Liver (tissue), 9 donors: ENCODE measurements around the gene C3orf22. TPM values are rescaled to one million over a fixed set of nuclear protein-coding genes. Genes with fewer than 3 reads are reported as not detected.
A peak's percentile ranks its signal among the peaks of the same experiment; 100 is the strongest.

Source experiments
- DNase-seq: peaks from one replicate; pipeline ENCODE4 v3.0.0-alpha.2; 2017; ENCODE audit warnings: low spot score
- H3K27ac ChIP-seq, 2 donors: one replicate each; pipeline ENCODE4 v1.7.0; 2013; ENCODE audit warnings: inconsistent platforms in 2 of 2, low read length in 2 of 2, control low read depth in 1 of 2, low read depth in 1 of 2, mild to moderate bottlenecking in 1 of 2
- H3K27me3 ChIP-seq, 4 donors: one replicate each; pipeline versions ENCODE4 v1.6.1 to v1.7.0; 2013; ENCODE audit warnings: low read length in 3 of 4, inconsistent platforms in 1 of 4, mild to moderate bottlenecking in 1 of 4, moderate library complexity in 1 of 4; ENCODE audit not compliant: control insufficient read depth in 4 of 4, insufficient read depth in 4 of 4
- H3K36me3 ChIP-seq, 4 donors: one replicate each; pipeline versions ENCODE4 v1.6.1 to v1.7.0; 2013; ENCODE audit warnings: low read length in 3 of 4, mild to moderate bottlenecking in 3 of 4, low read depth in 1 of 4, moderate library complexity in 1 of 4; ENCODE audit not compliant: control insufficient read depth in 4 of 4, insufficient read depth in 3 of 4
- H3K4me1 ChIP-seq, 4 donors: one replicate each; pipeline versions ENCODE4 v1.6.1 to v1.7.0; 2013; ENCODE audit warnings: low read length in 3 of 4, mild to moderate bottlenecking in 3 of 4, moderate library complexity in 1 of 4; ENCODE audit not compliant: control insufficient read depth in 4 of 4, insufficient read depth in 4 of 4
- H3K4me3 ChIP-seq, 3 donors: one replicate each; pipeline versions ENCODE4 v1.6.1 to v1.7.0; 2013; ENCODE audit warnings: low read length in 3 of 3, control low read depth in 1 of 3, low read depth in 1 of 3, mild to moderate bottlenecking in 1 of 3
- H3K9ac ChIP-seq, 2 donors: one replicate each; pipeline ENCODE4 v1.7.0; 2013; ENCODE audit warnings: low read length in 2 of 2, mild to moderate bottlenecking in 2 of 2, moderate library complexity in 2 of 2, control low read depth in 1 of 2, low read depth in 1 of 2
- H3K9me3 ChIP-seq, 4 donors: one replicate each; pipeline versions ENCODE4 v1.6.1 to v1.7.0; 2013; ENCODE audit warnings: low read length in 3 of 4; ENCODE audit not compliant: control insufficient read depth in 4 of 4
- ATF3 ChIP-seq: IDR thresholded peaks from 2 replicates; pipeline ENCODE4 v1.6.1; 2016; ENCODE audit warnings: antibody characterized with exemption
- FOXA1 ChIP-seq: IDR thresholded peaks from 2 replicates; pipeline ENCODE4 v1.6.1; 2016; ENCODE audit warnings: antibody characterized with exemption
- FOXA2 ChIP-seq: IDR thresholded peaks from 2 replicates; pipeline ENCODE4 v1.6.1; 2016; ENCODE audit warnings: antibody characterized with exemption
- HNF4G ChIP-seq: IDR thresholded peaks from 2 replicates; pipeline ENCODE4 v1.6.1; 2016; ENCODE audit warnings: antibody characterized with exemption
- MAX ChIP-seq: IDR thresholded peaks from 2 replicates; pipeline ENCODE4 v1.6.1; 2016; ENCODE audit warnings: antibody characterized with exemption
- NR2F2 ChIP-seq: IDR thresholded peaks from 2 replicates; pipeline ENCODE4 v1.6.1; 2016; ENCODE audit warnings: antibody characterized with exemption
- RAD21 ChIP-seq, 2 donors: IDR thresholded peaks; 2 replicates each; pipeline ENCODE4 v1.6.1; 2016; ENCODE audit warnings: antibody characterized with exemption in 2 of 2, mild to moderate bottlenecking in 2 of 2
- REST ChIP-seq: IDR thresholded peaks from 2 replicates; pipeline ENCODE4 v1.6.1; 2016; ENCODE audit warnings: antibody characterized with exemption, mild to moderate bottlenecking
- RXRA ChIP-seq, 2 donors: IDR thresholded peaks; 2 replicates each; pipeline ENCODE4 v1.6.1; 2017 to 2018; ENCODE audit warnings: antibody characterized with exemption in 2 of 2, mild to moderate bottlenecking in 1 of 2
- SP1 ChIP-seq: IDR thresholded peaks from 2 replicates; pipeline ENCODE4 v1.6.1; 2018; ENCODE audit warnings: antibody characterized with exemption, mild to moderate bottlenecking
- TAF1 ChIP-seq: conservative IDR thresholded peaks from 2 replicates; pipeline ENCODE4 v1.6.1; 2016; ENCODE audit warnings: antibody characterized with exemption, mild to moderate bottlenecking
- ZBTB33 ChIP-seq: IDR thresholded peaks from 2 replicates; pipeline ENCODE4 v1.6.1; 2016; ENCODE audit warnings: antibody characterized with exemption
- whole genome bisulfite sequencing: extraction: QIAGEN DNeasy Blood & Tissue Kit; methylation state at CpG from one replicate; pipeline ENCODE4 v1.1.7; 2013; 5-methylcytosine and 5-hydroxymethylcytosine counted together
- polyA plus RNA-seq, 2 donors: library from polyadenylated mRNA; stranded (reverse) in 1 of 2; unstranded in 1 of 2; fragments of 200-250 nt in 1 of 2; fragments of >200 nt in 1 of 2; fragmentation: Nextera tagmentation in 1 of 2; extraction: Ambion mirVana in 1 of 2; gene quantifications; one replicate each; pipeline versions ENCODE4 v1.2.1 to v1.2.3, GENCODE V29; 2013 to 2015
- total RNA-seq, 2 donors: library from RNA; depleted of rRNA; stranded (reverse); fragments of >200 nt; gene quantifications; one replicate each; pipeline ENCODE4 v1.2.3, GENCODE V29; 2014
- donor health status: healthy.
- donor health status: healthy.
- donor health status: healthy.
- donor health status: healthy.
- donor health status: healthy.

Gene C3orf22
- total and polyA plus RNA-seq, 4 donors: not detected

GRCh38 chr3:126567696-126568438 is 9.1 kb upstream of the C3orf22 start (continued):
- TF ChIP-seq ATF3 (no peak), MAX (no peak), RAD21 (IDR thresholded peaks at IDR 0.05) (peak; percentile 71 to 75)

- Histone ChIP-seq H3K4me3 (no peak overlapping the region), H3K4me1 (no peaks in the 10 kb centered on the region), H3K27me3 (no peaks in the 10 kb centered on the region), H3K27ac (no peak overlapping the region), H3K9me3 (no peaks in the 10 kb centered on the region), H3K9ac (no peak overlapping the region), H3K36me3 (no peaks in the 10 kb centered on the region)
- WGBS: 67% methylated on average over 2 of the region's 2 CpGs
- no peak for DNase-seq
- TF ChIP-seq MAX: no peak
- TF ChIP-seq RAD21 (IDR thresholded peaks at IDR 0.05): no peak
- TF ChIP-seq NR2F2: no peak
- TF ChIP-seq ZBTB33: no peak
These were observed 4.1 kb upstream of the C3orf22 start for GRCh38 chr3:126562737-126563276.

GRCh38 chr3:126557761-126558160 is 971 bp downstream of the C3orf22 start:
- WGBS: 85% methylated on average over 6 of the region's 6 CpGs
- Histone ChIP-seq H3K27me3 (no peaks in the 10 kb centered on the region), H3K9ac (no peak overlapping the region), H3K4me1 (no peaks in the 10 kb centered on the region), H3K27ac (no peak overlapping the region), H3K4me3 (no peak overlapping the region), H3K9me3 (no peaks in the 10 kb centered on the region), H3K36me3 (no peaks in the 10 kb centered on the region)
- no peak for DNase-seq
- TF ChIP-seq NR2F2 (no peak), ZBTB33 (no peak), RAD21 (IDR thresholded peaks at IDR 0.05) (no peak), RXRA (IDR thresholded peaks at IDR 0.05) (no peak), SP1 (no peak), MAX (no peak)

GRCh38 chr3:126557415-126557745 is 1.4 kb downstream of the C3orf22 start:
- Histone ChIP-seq H3K27ac (no peak overlapping the region), H3K9me3 (no peaks in the 10 kb centered on the region), H3K4me3 (no peak overlapping the region), H3K36me3 (no peaks in the 10 kb centered on the region), H3K9ac (no peak overlapping the region), H3K4me1 (no peaks in the 10 kb centered on the region), H3K27me3 (no peaks in the 10 kb centered on the region)
- no peak for DNase-seq
- WGBS: 97% methylated on average over 11 of the region's 11 CpGs
- no peak for TF ChIP-seq RAD21 (IDR thresholded peaks at IDR 0.05)
- TF ChIP-seq TAF1: no peak
- TF ChIP-seq NR2F2: no peak
- no peak for TF ChIP-seq REST
- no peak for TF ChIP-seq HNF4G
- no peak for TF ChIP-seq FOXA1
- no peak for TF ChIP-seq ZBTB33
- no peak for TF ChIP-seq FOXA2
- no peak for TF ChIP-seq MAX
